CD4-positive, CD25-positive, alpha-beta regulatory T cell (primary cell): ENCODE results near the gene KDF1. TPM values are rescaled to one million over a fixed set of nuclear protein-coding genes. Genes with fewer than 3 reads are reported as not detected.

ENCODE experiments used
- ATAC-seq, 2 donors: fragments of 150-1000 bp; cut with Tn5 transposase; one replicate each; pipeline ENCODE4 v1.10.0; 2021; ENCODE audit warnings: low read depth in 2 of 2, moderate number of reproducible peaks in 2 of 2, moderate library complexity in 1 of 2
- DNase-seq, 3 donors: peaks; one replicate each; pipeline versions ENCODE4 v3.0.0 to v3.0.0-alpha.2; 2012 to 2022; ENCODE audit warnings: mixed read lengths in 1 of 3
- H3K27ac ChIP-seq: one replicate; pipeline ENCODE4 v1.7.0; 2013; ENCODE audit warnings: mild to moderate bottlenecking, low read length; ENCODE audit not compliant: insufficient read depth, poor library complexity, severe bottlenecking
- H3K27me3 ChIP-seq: one replicate; pipeline ENCODE4 v1.7.0; 2013; ENCODE audit warnings: low read length; ENCODE audit not compliant: control insufficient read depth, insufficient read depth
- H3K36me3 ChIP-seq: one replicate; pipeline ENCODE4 v1.7.0; 2013; ENCODE audit warnings: mild to moderate bottlenecking, low read length, moderate library complexity; ENCODE audit not compliant: control insufficient read depth, insufficient read depth
- H3K4me1 ChIP-seq: 2 replicates; pipeline ENCODE4 v1.7.0; 2013; ENCODE audit warnings: mild to moderate bottlenecking, low read length; ENCODE audit not compliant: insufficient read depth, control insufficient read depth, poor library complexity, severe bottlenecking
- H3K4me3 ChIP-seq: one replicate; pipeline ENCODE4 v1.7.0; 2013; ENCODE audit warnings: low read depth, mild to moderate bottlenecking, low read length, moderate library complexity
- H3K9me3 ChIP-seq, 2 experiments: 1 replicate in 1 of 2; 2 replicates in 1 of 2; pipeline ENCODE4 v1.7.0; 2013; ENCODE audit warnings: low read length in 2 of 2, mild to moderate bottlenecking in 1 of 2, moderate library complexity in 1 of 2; ENCODE audit not compliant: control insufficient read depth in 2 of 2
- H3K27ac Mint-ChIP-seq, 3 donors: one replicate each; pipeline ENCODE4 v1.8.0; 2020 to 2022; ENCODE audit warnings: mild to moderate bottlenecking in 3 of 3, mixed read lengths in 3 of 3, moderate library complexity in 2 of 3
- H3K27me3 Mint-ChIP-seq: one replicate; pipeline ENCODE4 v1.8.0; 2022; ENCODE audit warnings: mild to moderate bottlenecking, mixed read lengths
- H3K36me3 Mint-ChIP-seq: one replicate; pipeline ENCODE4 v1.8.0; 2020; ENCODE audit warnings: mixed read lengths
- H3K4me1 Mint-ChIP-seq, 4 donors: one replicate each; pipeline ENCODE4 v1.8.0; 2020 to 2022; ENCODE audit warnings: mixed read lengths in 4 of 4, mild to moderate bottlenecking in 1 of 4
- H3K4me3 Mint-ChIP-seq, 4 donors: one replicate each; pipeline ENCODE4 v1.8.0; 2020 to 2022; ENCODE audit warnings: mild to moderate bottlenecking in 4 of 4, mixed read lengths in 4 of 4, moderate library complexity in 3 of 4
- H3K9me3 Mint-ChIP-seq, 7 donors: one replicate each; pipeline ENCODE4 v1.8.0; 2020 to 2022; ENCODE audit warnings: mixed read lengths in 7 of 7, mild to moderate bottlenecking in 3 of 7, moderate library complexity in 2 of 7
- polyA plus RNA-seq, 4 donors: library from polyadenylated mRNA; unstranded; fragments of 300-500 nt; fragmentation: Illumina TruSeq; gene quantifications; one replicate each; pipeline ENCODE4 v1.2.3, GENCODE V29; 2021
- total RNA-seq: library from RNA; stranded (reverse); gene quantifications from one replicate; pipeline ENCODE4 v1.2.3, GENCODE V29; 2022

The KDF1 gene
- total RNA-seq (0.54 TPM), polyA plus RNA-seq (1 to 10 TPM in 3 of 4 donors, under 1 TPM in 1; 0.91 to 3.9 (median 3.2) TPM)

GRCh38 chr1:26959722-26960624 lies at the start of gene KDF1:
TSS of gene KDF1 (minus strand) at chr1:26960468. CDS start at chr1:26952380, 8,088 bp downstream.
- Mint-ChIP-seq H3K27me3 (peaks cover 58% of the 10 kb centered on the region), H3K4me1 (peaks cover 0 to 12% (median 4%) of the 10 kb centered on the region in 4 donors), H3K27ac (no peak within 1 kb of the TSS), H3K4me3 (peak within 1 kb of the TSS; percentile 74 to 89 (median 84)), H3K9me3 (peaks cover 0 to 3% (median 0%) of the 10 kb centered on the region in 7 donors), H3K36me3 (peaks cover 6% of the 10 kb centered on the region)
- Histone ChIP-seq H3K4me1 (peaks cover 13% of the 10 kb centered on the region), H3K27me3 (peaks cover 15% of the 10 kb centered on the region), H3K36me3 (no peaks in the 10 kb centered on the region), H3K4me3 (peak within 1 kb of the TSS; percentile 32), H3K9me3 (peaks cover 0 to 3% of the 10 kb centered on the region in 2 experiments), H3K27ac (no peak within 1 kb of the TSS)
- DNase-seq (peak; percentile 44 to 60 (median 51)), ATAC-seq (peak; percentile 86 to 89)

- no peaks in the 10 kb centered on the region for H3K9me3 Mint-ChIP-seq
Measured at GRCh38 chr1:27009601-27010197, 49.4 kb upstream of the KDF1 start.

GRCh38 chr1:27007909-27008582 lies 47.8 kb upstream of the KDF1 start:
- peaks cover 0 to 13% (median 3%) of the 10 kb centered on the region in 4 donors for H3K4me1 Mint-ChIP-seq
- H3K4me3 ChIP-seq, result no peak overlapping the region
- H3K27ac ChIP-seq, result no peak overlapping the region
- H3K27me3 Mint-ChIP-seq, result peaks cover 49% of the 10 kb centered on the region
- peaks cover 12% of the 10 kb centered on the region for H3K27me3 ChIP-seq
- no peak for DNase-seq
- no peak overlapping the region for H3K27ac Mint-ChIP-seq
- H3K4me3 Mint-ChIP-seq, result no peak overlapping the region
- H3K36me3 ChIP-seq, result no peaks in the 10 kb centered on the region
- no peaks in the 10 kb centered on the region for H3K36me3 Mint-ChIP-seq
- no peak for ATAC-seq
- no peaks in the 10 kb centered on the region for H3K9me3 ChIP-seq
- no peaks in the 10 kb centered on the region for H3K9me3 Mint-ChIP-seq
- H3K4me1 ChIP-seq, result peaks cover 4% of the 10 kb centered on the region

More at GRCh38 chr1:27009601-27010197, 49.4 kb upstream of the KDF1 start:
- Histone ChIP-seq H3K9me3 (no peaks in the 10 kb centered on the region), H3K27ac (no peak overlapping the region), H3K27me3 (peaks cover 12% of the 10 kb centered on the region), H3K4me1 (peaks cover 6% of the 10 kb centered on the region), H3K4me3 (no peak overlapping the region), H3K36me3 (no peaks in the 10 kb centered on the region)
- ATAC-seq, result no peak
- Mint-ChIP-seq H3K4me3 (no peak overlapping the region), H3K4me1 (peaks cover 0 to 15% (median 4%) of the 10 kb centered on the region in 4 donors), H3K27me3 (peaks cover 56% of the 10 kb centered on the region), H3K36me3 (no peaks in the 10 kb centered on the region), H3K27ac (no peak overlapping the region)
- no peak for DNase-seq

GRCh38 chr1:27006683-27007082 lies 46.4 kb upstream of the KDF1 start:
- H3K4me1 ChIP-seq, result no peaks in the 10 kb centered on the region
- Mint-ChIP-seq H3K4me3 (no peak overlapping the region), H3K9me3 (no peaks in the 10 kb centered on the region), H3K36me3 (no peaks in the 10 kb centered on the region), H3K4me1 (peaks cover 0 to 3% (median 0%) of the 10 kb centered on the region in 4 donors), H3K27ac (no peak overlapping the region), H3K27me3 (peaks cover 40% of the 10 kb centered on the region)
- ATAC-seq, result no peak
- no peaks in the 10 kb centered on the region for H3K36me3 ChIP-seq
- no peak for DNase-seq
- no peak overlapping the region for H3K4me3 ChIP-seq
- no peak overlapping the region for H3K27ac ChIP-seq
- no peaks in the 10 kb centered on the region for H3K9me3 ChIP-seq
- peaks cover 7% of the 10 kb centered on the region for H3K27me3 ChIP-seq

- Mint-ChIP-seq H3K27ac (no peak overlapping the region), H3K4me1 (no peaks in the 10 kb centered on the region), H3K4me3 (no peak overlapping the region), H3K27me3 (peaks cover 32% of the 10 kb centered on the region), H3K9me3 (no peaks in the 10 kb centered on the region), H3K36me3 (no peaks in the 10 kb centered on the region)
- DNase-seq (no peak), ATAC-seq (no peak)
- H3K27me3 ChIP-seq, result peaks cover 3% of the 10 kb centered on the region
- no peaks in the 10 kb centered on the region for H3K9me3 ChIP-seq
- H3K4me3 ChIP-seq, result no peak overlapping the region
- no peaks in the 10 kb centered on the region for H3K4me1 ChIP-seq
- H3K36me3 ChIP-seq, result no peaks in the 10 kb centered on the region
- H3K27ac ChIP-seq, result no peak overlapping the region
Measured at GRCh38 chr1:27005648-27006496, 45.6 kb upstream of the KDF1 start.

GRCh38 chr1:27005166-27005530 lies 44.9 kb upstream of the KDF1 start:
- ATAC-seq, result no peak
- H3K9me3 ChIP-seq, result no peaks in the 10 kb centered on the region
- H3K27ac ChIP-seq, result no peak overlapping the region
- H3K36me3 ChIP-seq, result no peaks in the 10 kb centered on the region
- no peak overlapping the region for H3K4me3 ChIP-seq
- H3K4me1 Mint-ChIP-seq, result no peaks in the 10 kb centered on the region
- no peak overlapping the region for H3K4me3 Mint-ChIP-seq
- H3K27me3 ChIP-seq, result peaks cover 3% of the 10 kb centered on the region
- no peaks in the 10 kb centered on the region for H3K36me3 Mint-ChIP-seq
- H3K27ac Mint-ChIP-seq, result no peak overlapping the region
- H3K9me3 Mint-ChIP-seq, result no peaks in the 10 kb centered on the region
- no peak for DNase-seq
- H3K27me3 Mint-ChIP-seq, result peaks cover 32% of the 10 kb centered on the region
- no peaks in the 10 kb centered on the region for H3K4me1 ChIP-seq
